22Rv1 (cell line): ENCODE data around the gene PTPRA.

Experiments
- CTCF ChIP-seq: fragments of 450-650 bp; IDR thresholded peaks from 2 replicates; pipeline ENCODE4 v1.5.1; 2017; ENCODE audit warnings: mild to moderate bottlenecking
- ZFX ChIP-seq: fragments of 450-650 bp; IDR thresholded peaks from 2 replicates; pipeline ENCODE4 v1.6.1; 2017; ENCODE audit warnings: antibody characterized with exemption, borderline replicate concordance

- no peak for TF ChIP-seq ZFX
- TF ChIP-seq CTCF = no peak
These were observed 194.8 kb downstream of the PTPRA start for GRCh38 chr20:3068075-3068474.
